ENCODE measurements around the gene SEMA6D.

SEMA6D gene

DNA sequence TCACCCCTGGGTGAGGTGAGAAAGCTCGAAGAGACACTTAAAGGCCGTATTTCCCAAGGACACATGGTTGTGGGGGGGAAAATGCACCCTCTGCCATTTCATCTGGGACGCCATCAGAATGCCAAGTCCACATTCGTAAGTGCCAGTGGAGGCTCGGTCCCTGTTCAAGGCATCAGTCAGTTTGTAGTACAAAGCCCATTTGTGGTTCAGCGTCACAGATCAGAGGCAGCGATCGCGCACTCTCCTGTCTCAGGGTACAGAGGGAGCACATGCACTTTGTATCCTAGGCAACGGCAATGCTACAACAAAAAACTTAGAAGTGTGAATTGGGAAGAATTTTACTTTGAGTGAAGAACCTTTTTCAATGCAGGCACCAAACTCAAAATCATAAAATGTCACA is 27.2 kb downstream of the SEMA6D start:
- DNase-seq, result no peak

- no peak for DNase-seq
These were observed 27.7 kb downstream of the SEMA6D start for GRCh38 chr15:47744973-47745372.

- DNase-seq, result no peak
These were observed 29.2 kb downstream of the SEMA6D start for GRCh38 chr15:47746516-47746915.

GRCh38 chr15:47750030-47750739 is 32.9 kb downstream of the SEMA6D start:
- DNase-seq, result no peak

DNA sequence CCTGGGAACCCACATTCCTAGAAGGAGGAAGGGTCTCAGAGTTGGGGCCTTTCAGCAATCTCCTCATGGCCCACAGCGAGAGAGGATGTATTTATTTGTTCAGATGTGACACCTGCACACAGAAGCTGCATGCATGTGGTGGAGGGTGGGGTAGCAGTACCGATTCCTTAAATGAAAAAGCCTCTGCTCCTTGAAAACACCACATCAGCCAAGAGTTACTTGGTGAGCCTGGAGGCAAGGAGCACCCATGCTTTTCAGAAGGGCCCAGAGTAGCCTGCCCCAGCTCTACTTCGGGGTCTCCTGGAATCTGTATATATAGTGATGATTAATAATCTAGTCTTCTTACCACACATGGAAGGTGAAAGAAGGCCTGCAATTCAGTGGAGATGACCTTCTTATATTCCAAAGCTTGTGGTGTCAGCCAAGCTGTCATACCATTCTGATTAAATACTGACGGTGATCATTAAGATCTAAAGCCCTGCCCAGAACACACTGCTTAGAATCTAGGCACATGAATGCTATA is 33.5 kb downstream of the SEMA6D start:
- no peak for DNase-seq

GRCh38 chr15:47753591-47753990 is 36.3 kb downstream of the SEMA6D start:
- no peak for DNase-seq

GRCh38 chr15:47754312-47754711 is 37.0 kb downstream of the SEMA6D start:
- DNase-seq, result no peak

GRCh38 chr15:47755941-47756340 is 38.6 kb downstream of the SEMA6D start:
- DNase-seq, result no peak

GRCh38 chr15:47756872-47757271 is 39.6 kb downstream of the SEMA6D start:
- DNase-seq, result no peak

GRCh38 chr15:47757331-47757730 is 40.0 kb downstream of the SEMA6D start:
- DNase-seq, result no peak

DNA sequence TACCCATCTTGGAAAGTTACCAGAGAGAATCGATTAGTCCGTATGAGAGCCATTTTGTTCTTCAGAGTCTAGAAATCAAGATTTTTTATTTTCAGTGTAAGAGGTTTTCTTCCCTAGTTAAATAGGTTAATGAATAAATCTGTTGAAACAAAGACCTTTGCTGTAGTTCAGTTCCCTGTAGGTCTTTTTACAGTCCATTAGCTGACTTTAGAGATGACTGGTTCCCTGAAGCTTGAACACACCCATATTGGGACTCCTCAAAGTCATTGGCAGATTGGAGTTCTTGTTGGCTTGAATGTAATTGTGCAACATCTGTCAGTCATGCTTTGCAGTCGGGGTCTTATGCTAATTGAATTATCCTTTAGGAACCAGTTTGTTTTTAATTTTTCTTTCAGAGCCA is 45.3 kb downstream of the SEMA6D start:
- DNase-seq, result no peak

GRCh38 chr15:47764666-47765065 is 47.4 kb downstream of the SEMA6D start:
- no peak for DNase-seq

- DNase-seq, result no peak
These were observed 49.1 kb downstream of the SEMA6D start for GRCh38 chr15:47766406-47766805.

DNA sequence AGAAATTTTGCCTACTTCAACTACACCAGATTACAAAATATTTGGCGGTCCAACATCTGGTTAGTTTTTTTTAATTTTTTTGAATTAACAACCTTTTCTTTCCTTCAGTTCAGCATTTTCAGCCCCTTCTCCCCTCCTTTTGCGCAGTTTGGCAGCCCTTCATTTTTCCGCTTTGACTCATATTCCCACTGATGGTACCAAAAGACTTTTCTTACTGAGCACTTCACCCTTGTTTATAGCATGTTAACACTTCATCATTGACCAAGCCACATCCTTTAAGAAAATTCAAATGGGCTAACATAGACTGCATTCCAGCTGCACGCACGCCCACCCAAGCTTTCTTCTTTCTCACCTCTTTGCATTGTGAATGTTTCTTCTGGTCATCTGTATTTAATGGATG is 49.7 kb downstream of the SEMA6D start:
- DNase-seq, result no peak

GRCh38 chr15:47768735-47769134 is 51.4 kb downstream of the SEMA6D start:
- no peak for DNase-seq

DNA sequence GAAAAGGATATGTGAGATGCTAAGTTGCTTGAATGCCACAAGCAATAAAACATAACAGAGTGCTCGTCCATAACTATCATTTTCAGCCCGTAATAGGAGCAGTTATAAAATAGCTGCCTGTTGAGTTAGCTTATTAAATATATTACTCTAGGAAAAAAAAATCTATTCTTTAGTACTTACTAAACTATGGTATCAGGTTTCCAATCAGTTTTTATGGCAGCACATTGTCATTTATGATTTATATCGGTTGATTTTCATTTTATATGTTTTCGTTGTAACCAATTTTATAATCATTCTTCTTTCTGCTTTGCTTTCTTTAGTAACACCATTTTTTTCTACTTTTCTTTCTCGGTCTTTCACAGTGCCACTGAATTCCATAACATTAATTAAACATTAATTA is 51.9 kb downstream of the SEMA6D start:
- DNase-seq, result no peak

- no peak for DNase-seq
These were observed 55.8 kb downstream of the SEMA6D start for GRCh38 chr15:47773143-47773542.

DNA sequence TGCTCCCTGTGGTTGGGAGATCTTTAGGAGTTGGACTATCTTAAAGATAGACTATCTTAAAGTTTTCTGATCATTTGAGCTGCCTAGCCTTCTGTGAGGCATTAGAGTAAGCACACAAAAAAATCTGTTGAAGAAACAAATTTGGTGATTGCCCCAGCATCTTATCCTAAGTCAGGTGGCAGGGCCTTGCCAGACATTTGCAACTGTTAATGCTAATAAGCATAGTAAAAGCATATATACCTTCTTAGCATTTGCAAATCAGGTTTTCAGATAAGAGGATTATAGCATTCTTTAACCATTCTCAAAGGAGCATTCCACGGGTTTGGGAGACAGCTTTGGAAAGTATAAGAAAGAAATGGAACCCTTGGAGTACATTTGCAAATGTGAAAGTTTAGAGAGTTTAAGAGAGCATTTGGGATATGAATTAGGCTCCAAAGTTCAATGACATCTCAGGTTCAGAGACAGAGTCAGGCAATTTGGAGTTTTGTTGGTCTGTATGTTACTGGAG is 61.0 kb downstream of the SEMA6D start:
- DNase-seq, result no peak

GRCh38 chr15:47780971-47781370 is 63.7 kb downstream of the SEMA6D start:
- no peak for DNase-seq

GRCh38 chr15:47781527-47781926 is 64.2 kb downstream of the SEMA6D start:
- no peak for DNase-seq

GRCh38 chr15:47784820-47785219 is 67.5 kb downstream of the SEMA6D start:
- no peak for DNase-seq

DNA sequence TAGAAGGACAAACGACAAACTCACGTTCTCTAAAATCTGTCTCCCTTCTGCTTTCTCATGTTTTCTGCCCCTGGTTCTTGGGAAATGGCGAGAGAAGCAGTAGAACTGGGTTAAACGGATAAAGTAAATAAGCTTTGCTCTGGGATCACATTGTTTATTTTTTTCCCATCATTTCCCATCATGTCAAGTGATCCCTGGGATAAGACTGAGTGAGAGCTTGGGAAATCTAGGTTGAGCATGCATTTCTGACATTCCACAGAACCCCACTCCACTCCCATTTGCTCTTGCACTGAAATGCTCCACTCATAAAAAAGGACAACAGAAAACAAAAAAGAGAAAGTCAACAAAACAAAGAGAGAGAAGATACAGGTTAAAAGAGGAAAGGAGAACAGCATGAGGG is 69.1 kb downstream of the SEMA6D start:
- DNase-seq, result no peak

GRCh38 chr15:47787875-47788274 is 70.6 kb downstream of the SEMA6D start:
- DNase-seq, result no peak

GRCh38 chr15:47788685-47789084 is 71.4 kb downstream of the SEMA6D start:
- DNase-seq, result no peak

- no peak for DNase-seq
These were observed 73.9 kb downstream of the SEMA6D start for GRCh38 chr15:47791161-47791560.

Data from activated CD4-positive, alpha-beta T cell treated with anti-CD3 and anti-CD28 coated beads, Interleukin-2, amount 50 U/mL, for 4 hours (primary cell).